HCT116 (cell line): ENCODE measurements around the gene BMPER. TPM values are rescaled to one million over a fixed set of nuclear protein-coding genes. Genes with fewer than 3 reads are reported as not detected.

Experiments used
- ATAC-seq: fragments of 200-7000 bp; cut with Tn5 transposase; 2 replicates; pipeline ENCODE4 v1.9.1; 2020; ENCODE audit warnings: mild to moderate bottlenecking, moderate library complexity
- BruUV-seq: library from RNA; stranded (reverse); fragments of 400-500 nt; replicated peaks from 2 replicates; lab custom pipeline; 2021; lab: Mats Ljungman, UMichigan
- CTCF ChIA-PET: fragments of 300-600 bp; sonication (Branson Sonifier 250); formaldehyde crosslinking; loops from one replicate; lab custom pipeline; 2021; ENCODE audit warnings: antibody characterized with exemption; lab: Charles Lee
- POLR2A ChIA-PET: fragments of 300-600, 350-600 bp; sonication (Branson Sonifier 250); formaldehyde crosslinking; loops from one replicate; lab custom pipeline; 2021; ENCODE audit warnings: antibody characterized with exemption; lab: Charles Lee
- RAD21 ChIA-PET, 2 experiments: fragments of 300-600 bp; sonication (Branson Sonifier 250); formaldehyde crosslinking; loops; one replicate each; lab custom pipeline; 2023; ENCODE audit warnings: low total read pairs in 2 of 2; ENCODE audit not compliant: uncharacterized antibody in 2 of 2, unreplicated experiment in 2 of 2, low non-redundant PET in 1 of 2; lab: Charles Lee
- DNase-seq: peaks from one replicate; pipeline ENCODE4 v3.0.0-alpha.2; 2010; ENCODE audit warnings: low read depth, low spot score
- H2AFZ ChIP-seq: fragments of 200-600 bp; shearing (Covaris generic), sonication (generic); 2 replicates; pipeline ENCODE4 v1.6.1; 2017; ENCODE audit warnings: low read depth, mixed run types, mixed read lengths, antibody characterized with exemption, low read length; ENCODE audit not compliant: poor library complexity, severe bottlenecking
- H3K27ac ChIP-seq: 2 replicates; pipeline ENCODE4 v1.5.1; 2012; ENCODE audit warnings: low read depth, low read length
- H3K27me3 ChIP-seq: fragments of 200-600 bp; sonication (generic); 2 replicates; pipeline ENCODE4 v1.6.1; 2016; ENCODE audit warnings: mixed run types, low read length, mixed read lengths; ENCODE audit not compliant: insufficient read depth
- H3K36me3 ChIP-seq, 2 experiments: fragments of 200-500 bp in 1 of 2; fragments of 200-600 bp in 1 of 2; sonication (Bioruptor generic) in 1 of 2; sonication (generic) in 1 of 2; 2 replicates each; pipeline versions ENCODE4 v1.5.1 to v1.6.1; 2014 to 2016; ENCODE audit warnings: low read length in 2 of 2, inconsistent platforms in 1 of 2, mixed read lengths in 1 of 2, mixed run types in 1 of 2; ENCODE audit not compliant: insufficient read depth in 2 of 2, control insufficient read depth in 1 of 2
- H3K4me1 ChIP-seq, 2 experiments: fragments of 200-600 bp in 1 of 2; sonication (generic) in 1 of 2; 2 replicates each; pipeline versions ENCODE4 v1.5.1 to v1.6.1; 2012 to 2017; ENCODE audit warnings: low read length in 2 of 2, inconsistent platforms in 1 of 2, mild to moderate bottlenecking in 1 of 2, mixed read lengths in 1 of 2, mixed run types in 1 of 2, moderate library complexity in 1 of 2; ENCODE audit not compliant: insufficient read depth in 2 of 2, control insufficient read depth in 1 of 2
- H3K4me2 ChIP-seq: fragments of 200-600 bp; sonication (generic); 2 replicates; pipeline ENCODE4 v1.6.1; 2017; ENCODE audit warnings: mixed run types, low read length, mixed read lengths
- H3K4me3 ChIP-seq, 2 experiments: fragments of 200-600 bp in 1 of 2; sonication (generic) in 1 of 2; replicated peaks in 1 of 2; 2 replicates each; pipeline ENCODE4 v1.5.1; 2011 to 2016; ENCODE audit warnings: low read length in 2 of 2, control low read depth in 1 of 2, low read depth in 1 of 2, mild to moderate bottlenecking in 1 of 2, mixed read lengths in 1 of 2, mixed run types in 1 of 2
- H3K79me2 ChIP-seq: fragments of 200-600 bp; sonication (generic); 2 replicates; pipeline ENCODE4 v1.6.1; 2017; ENCODE audit warnings: mild to moderate bottlenecking, mixed run types, low read length, moderate library complexity, mixed read lengths; ENCODE audit not compliant: insufficient read depth
- H3K9ac ChIP-seq: fragments of 200-600 bp; sonication (generic); 2 replicates; pipeline ENCODE4 v1.6.1; 2016; ENCODE audit warnings: low read length, mixed read lengths
- H3K9me2 ChIP-seq: fragments of 200-600 bp; sonication (generic), shearing (Covaris generic); 2 replicates; pipeline ENCODE4 v1.6.1; 2017; ENCODE audit warnings: mixed run types, mild to moderate bottlenecking, moderate library complexity; ENCODE audit not compliant: insufficient read depth
- H3K9me3 ChIP-seq, 2 experiments: fragments of 200-500 bp in 1 of 2; fragments of 200-600 bp in 1 of 2; sonication (Bioruptor generic) in 1 of 2; sonication (generic) in 1 of 2; 2 replicates each; pipeline ENCODE4 v1.6.1; 2014 to 2017; ENCODE audit warnings: low read length in 2 of 2, mixed read lengths in 2 of 2, inconsistent platforms in 1 of 2, low read depth in 1 of 2, mild to moderate bottlenecking in 1 of 2, mixed run types in 1 of 2, moderate library complexity in 1 of 2; ENCODE audit not compliant: control insufficient read depth in 1 of 2, insufficient read depth in 1 of 2
- H4K20me1 ChIP-seq: fragments of 200-600 bp; sonication (generic), shearing (Covaris generic); 2 replicates; pipeline ENCODE4 v1.6.1; 2017; ENCODE audit warnings: mixed run types, mild to moderate bottlenecking, moderate library complexity; ENCODE audit not compliant: insufficient read depth
- CBX3 ChIP-seq: IDR thresholded peaks from 2 replicates; pipeline ENCODE4 v1.6.1; 2012; ENCODE audit warnings: low read depth
- CEBPB ChIP-seq: IDR thresholded peaks from 2 replicates; pipeline ENCODE4 v1.6.1; 2012; ENCODE audit warnings: low read depth
- EGR1 ChIP-seq: IDR thresholded peaks from 2 replicates; pipeline ENCODE4 v1.6.1; 2012; ENCODE audit warnings: low read depth
- EZH2 ChIP-seq: fragments of 200-600 bp; sonication (generic); IDR thresholded peaks from 2 replicates; pipeline ENCODE4 v1.6.1; 2017; ENCODE audit warnings: antibody characterized with exemption, mixed run types
- JUND ChIP-seq: IDR thresholded peaks from 2 replicates; pipeline ENCODE4 v1.6.1; 2012
- RAD21 ChIP-seq: IDR thresholded peaks from 2 replicates; pipeline ENCODE4 v1.6.1; 2012; ENCODE audit warnings: low read depth, mild to moderate bottlenecking
- SIN3A ChIP-seq: IDR thresholded peaks from 2 replicates; pipeline ENCODE4 v1.6.1; 2012; ENCODE audit warnings: low read depth
- SP1 ChIP-seq: IDR thresholded peaks from 2 replicates; pipeline ENCODE4 v1.6.1; 2012; ENCODE audit warnings: low read depth
- SRF ChIP-seq: IDR thresholded peaks from 2 replicates; pipeline ENCODE4 v1.6.1; 2012; ENCODE audit warnings: low read depth
- TCF7L2 ChIP-seq: IDR thresholded peaks from 2 replicates; pipeline ENCODE4 v1.7.0; 2011; ENCODE audit warnings: borderline replicate concordance, inconsistent platforms; ENCODE audit not compliant: insufficient read depth, insufficient read length; ENCODE audit errors: extremely low read depth
- YY1 ChIP-seq: IDR thresholded peaks from 2 replicates; pipeline ENCODE4 v1.6.1; 2011; ENCODE audit warnings: low read length, low read depth, moderate library complexity, mild to moderate bottlenecking; ENCODE audit not compliant: insufficient replicate concordance; ENCODE audit errors: extremely low read depth
- ZFX ChIP-seq: fragments of 450-650 bp; IDR thresholded peaks from 2 replicates; pipeline ENCODE4 v1.6.1; 2017
- ZNF274 ChIP-seq: fragments of 200-500 bp; sonication (Bioruptor generic); IDR thresholded peaks from 2 replicates; pipeline ENCODE4 v1.6.1; 2014; ENCODE audit warnings: mild to moderate bottlenecking, low read depth, low read length, inconsistent platforms
- intact Hi-C: fragments of 100-400 bp; cut with micrococcal nuclease; formaldehyde crosslinking; loops from 2 replicates; pipeline ENCODE4 v1.10.0; 2022
- total RNA-seq: library from RNA; stranded (reverse); gene quantifications from one replicate; pipeline ENCODE4 v1.2.1, GENCODE V29; 2021; ENCODE audit not compliant: unreplicated experiment
- TF ChIP-seq, protein P1 (sequence below): IDR thresholded peaks from 2 replicates; pipeline ENCODE4 v1.6.1; 2012
- TF ChIP-seq, protein P2 (sequence below), 3 experiments: fragments of 200-600 bp in 1 of 3; sonication (generic) in 1 of 3; IDR thresholded peaks in 2 of 3; conservative IDR thresholded peaks in 1 of 3; 2 replicates each; pipeline ENCODE4 v1.5.1; 2012 to 2017; ENCODE audit warnings: low read depth in 2 of 3, low read length in 2 of 3, antibody characterized with exemption in 1 of 3, borderline replicate concordance in 1 of 3, control low read depth in 1 of 3, mild to moderate bottlenecking in 1 of 3, mixed read lengths in 1 of 3, mixed run types in 1 of 3, moderate library complexity in 1 of 3; ENCODE audit not compliant: insufficient read depth in 1 of 3

The BMPER gene
- total RNA-seq, 1 experiment from 2014 or later: not detected

DNA sequence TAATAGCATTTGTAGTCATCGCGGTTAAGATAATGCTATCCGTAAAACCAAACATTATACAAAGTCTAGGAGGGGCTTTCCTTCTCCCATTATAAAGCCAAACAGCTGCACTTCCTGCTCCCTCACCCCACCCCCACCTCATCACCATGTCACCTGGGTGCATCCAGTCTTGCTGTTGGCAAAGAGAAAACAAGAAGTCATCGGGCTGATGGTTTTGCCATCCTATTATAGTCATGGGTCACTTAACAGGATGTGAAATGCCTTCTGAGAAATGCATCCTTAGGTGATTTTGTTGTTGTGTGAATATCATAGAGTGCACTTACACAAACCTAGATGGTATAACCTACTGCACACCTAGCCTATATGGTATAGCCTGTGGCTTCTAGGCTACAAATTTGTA, 157.0 kb downstream of the BMPER start:
- Histone ChIP-seq H3K27ac (no peak overlapping the region), H2AFZ (no peak overlapping the region), H3K9me3 (no peaks in the 10 kb centered on the region), H4K20me1 (no peaks in the 10 kb centered on the region), H3K4me3 (no peak overlapping the region), H3K9ac (no peak overlapping the region), H3K27me3 (no peaks in the 10 kb centered on the region), H3K4me1 (peaks cover 8 to 9% of the 10 kb centered on the region in 2 experiments; a peak in 3 of 4 replicates), H3K36me3 (no peaks in the 10 kb centered on the region), H3K79me2 (no peaks in the 10 kb centered on the region), H3K9me2 (no peaks in the 10 kb centered on the region), H3K4me2 (no peak overlapping the region)
- ChIA-PET RAD21 (no interaction called here), POLR2A (no interaction called here), CTCF (no interaction called here)
- ATAC-seq (no peak), DNase-seq (no peak)
- no TSS peak for BruUV-seq
- TF ChIP-seq CBX3 (no peak), SP1 (no peak), ZNF274 (no peak), EGR1 (no peak), SRF (no peak), EZH2 (no peak), YY1 (no peak), JUND (no peak), RAD21 (no peak), SIN3A (no peak), ZFX (no peak), CEBPB (no peak), TCF7L2 (no peak)
- TF ChIP-seq, protein P1, sequence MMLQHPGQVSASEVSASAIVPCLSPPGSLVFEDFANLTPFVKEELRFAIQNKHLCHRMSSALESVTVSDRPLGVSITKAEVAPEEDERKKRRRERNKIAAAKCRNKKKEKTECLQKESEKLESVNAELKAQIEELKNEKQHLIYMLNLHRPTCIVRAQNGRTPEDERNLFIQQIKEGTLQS: no peak
- TF ChIP-seq, protein P2, sequence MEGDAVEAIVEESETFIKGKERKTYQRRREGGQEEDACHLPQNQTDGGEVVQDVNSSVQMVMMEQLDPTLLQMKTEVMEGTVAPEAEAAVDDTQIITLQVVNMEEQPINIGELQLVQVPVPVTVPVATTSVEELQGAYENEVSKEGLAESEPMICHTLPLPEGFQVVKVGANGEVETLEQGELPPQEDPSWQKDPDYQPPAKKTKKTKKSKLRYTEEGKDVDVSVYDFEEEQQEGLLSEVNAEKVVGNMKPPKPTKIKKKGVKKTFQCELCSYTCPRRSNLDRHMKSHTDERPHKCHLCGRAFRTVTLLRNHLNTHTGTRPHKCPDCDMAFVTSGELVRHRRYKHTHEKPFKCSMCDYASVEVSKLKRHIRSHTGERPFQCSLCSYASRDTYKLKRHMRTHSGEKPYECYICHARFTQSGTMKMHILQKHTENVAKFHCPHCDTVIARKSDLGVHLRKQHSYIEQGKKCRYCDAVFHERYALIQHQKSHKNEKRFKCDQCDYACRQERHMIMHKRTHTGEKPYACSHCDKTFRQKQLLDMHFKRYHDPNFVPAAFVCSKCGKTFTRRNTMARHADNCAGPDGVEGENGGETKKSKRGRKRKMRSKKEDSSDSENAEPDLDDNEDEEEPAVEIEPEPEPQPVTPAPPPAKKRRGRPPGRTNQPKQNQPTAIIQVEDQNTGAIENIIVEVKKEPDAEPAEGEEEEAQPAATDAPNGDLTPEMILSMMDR (IDR thresholded peaks at IDR 0.05 in 2 of 3, conservative IDR thresholded peaks at IDR 0.05 in 1 of 3; ENCODE audit: borderline replicate concordance in 1 of 3, insufficient read depth in 1 of 3, low read depth in 2 of 3, low read length in 2 of 3): no peak
- intact Hi-C loops: no loop called here
